Esophagus squamous epithelium (tissue), 5 donors: ENCODE data around the gene MCUB. TPM values are rescaled to one million over a fixed set of nuclear protein-coding genes. Genes with fewer than 3 reads are reported as not detected.

Experiments
- DNase-seq: peaks from one replicate; lab custom pipeline; 2025; lab: John Stamatoyannopoulos, UW
- H3K27ac ChIP-seq, 4 donors: fragments of 200-600 bp; sonication (generic); one replicate each; pipeline ENCODE4 v1.5.1; 2016 to 2019; ENCODE audit warnings: mild to moderate bottlenecking in 1 of 4
- H3K27me3 ChIP-seq, 4 donors: fragments of 200-600 bp; sonication (generic); 1 replicate in 3 of 4; 2 replicates in 1 of 4; pipeline versions ENCODE4 v1.5.1 to v1.6.0; 2017 to 2021; ENCODE audit warnings: antibody characterized with exemption in 1 of 4
- H3K36me3 ChIP-seq, 3 donors: fragments of 200-600 bp; sonication (generic); one replicate each; pipeline ENCODE4 v1.5.1; 2016 to 2019
- H3K4me1 ChIP-seq, 3 donors: fragments of 200-600 bp; sonication (generic); one replicate each; pipeline ENCODE4 v1.5.1; 2017 to 2019
- H3K4me3 ChIP-seq, 4 donors: fragments of 200-600 bp; sonication (generic); 1 replicate in 3 of 4; 2 replicates in 1 of 4; pipeline ENCODE4 v1.5.1; 2016 to 2019; ENCODE audit warnings: mild to moderate bottlenecking in 2 of 4, moderate library complexity in 1 of 4
- H3K9me3 ChIP-seq, 3 donors: fragments of 200-600 bp; sonication (generic); one replicate each; pipeline ENCODE4 v1.5.1; 2016 to 2019
- CTCF ChIP-seq, 6 experiments: fragments of 450-650 bp in 4 of 6; fragments of 200-600 bp in 2 of 6; sonication (generic) in 2 of 6; IDR thresholded peaks; one replicate each; pipeline ENCODE4 v1.5.1; 2016 to 2019; ENCODE audit warnings: antibody characterized with exemption in 6 of 6, mild to moderate bottlenecking in 4 of 6, moderate library complexity in 4 of 6
- POLR2A ChIP-seq, 4 donors: fragments of 450-650 bp; IDR thresholded peaks; one replicate each; pipeline ENCODE4 v1.6.1; 2017; ENCODE audit warnings: antibody characterized with exemption in 4 of 4, mild to moderate bottlenecking in 4 of 4, moderate library complexity in 3 of 4
- WGBS, 2 donors: methylation state at CpG; one replicate each; pipeline ENCODE4 v1.1.5; 2018; 5-methylcytosine and 5-hydroxymethylcytosine counted together
- intact Hi-C: fragments of 100-400 bp; cut with DNase I; formaldehyde crosslinking; loops from one replicate; pipeline ENCODE4 v1.15.0; 2022
- total RNA-seq, 4 donors: library from RNA; depleted of rRNA; stranded (reverse); fragments of >200 nt; gene quantifications; one replicate each; pipeline ENCODE4 v1.1.0, GENCODE V29; 2016
- donor health status: DM: yes; HTN: yes; CAD: no.

The MCUB gene
- total RNA-seq, 4 donors from 2014 or later, result 18.7 to 34.5 (median 22.2) TPM

GRCh38 chr4:109615742-109616141 is 55.7 kb downstream of the MCUB start:
- Histone ChIP-seq H3K27me3 (no peaks in the 10 kb centered on the region), H3K4me3 (no peak overlapping the region), H3K27ac (no peak overlapping the region), H3K36me3 (no peaks in the 10 kb centered on the region), H3K4me1 (no peaks in the 10 kb centered on the region), H3K9me3 (no peaks in the 10 kb centered on the region)
- TF ChIP-seq CTCF (IDR thresholded peaks at IDR 0.05) (no peak), POLR2A (IDR thresholded peaks at IDR 0.05) (no peak)
- 86 to 87% methylated on average over 2 of the region's 2 CpGs for WGBS, 2 donors
- no peak for DNase-seq
- intact Hi-C loops, result no loop called here

GRCh38 chr4:109616243-109616642 is 56.2 kb downstream of the MCUB start:
- no peaks in the 10 kb centered on the region for H3K27me3 ChIP-seq
- no peaks in the 10 kb centered on the region for H3K9me3 ChIP-seq
- DNase-seq, result no peak
- intact Hi-C loops, result no loop called here
- H3K4me1 ChIP-seq, result no peaks in the 10 kb centered on the region
- WGBS, 2 donors, result 69 to 96% methylated on average over 1 of the region's 1 CpG
- no peaks in the 10 kb centered on the region for H3K36me3 ChIP-seq
- no peak overlapping the region for H3K4me3 ChIP-seq
- TF ChIP-seq CTCF (IDR thresholded peaks at IDR 0.05) (no peak), POLR2A (IDR thresholded peaks at IDR 0.05) (no peak)
- H3K27ac ChIP-seq, result no peak overlapping the region

GRCh38 chr4:109622626-109623025 is 62.6 kb downstream of the MCUB start:
- Histone ChIP-seq H3K27ac (no peak overlapping the region), H3K4me1 (no peaks in the 10 kb centered on the region), H3K4me3 (no peak overlapping the region), H3K36me3 (no peaks in the 10 kb centered on the region), H3K9me3 (no peaks in the 10 kb centered on the region), H3K27me3 (no peaks in the 10 kb centered on the region)
- no peak for DNase-seq
- WGBS, 2 donors, result 93 to 95% methylated on average over 7 of the region's 7 CpGs
- intact Hi-C loops, result no loop called here
- TF ChIP-seq POLR2A (IDR thresholded peaks at IDR 0.05) (no peak), CTCF (IDR thresholded peaks at IDR 0.05) (no peak)

- Histone ChIP-seq H3K27me3 (no peaks in the 10 kb centered on the region), H3K36me3 (no peaks in the 10 kb centered on the region), H3K4me3 (no peak overlapping the region), H3K9me3 (no peaks in the 10 kb centered on the region), H3K4me1 (no peaks in the 10 kb centered on the region), H3K27ac (no peak overlapping the region)
- TF ChIP-seq POLR2A (IDR thresholded peaks at IDR 0.05), result no peak
- no peak for TF ChIP-seq CTCF (IDR thresholded peaks at IDR 0.05)
- DNase-seq, result no peak
- intact Hi-C loops, result no loop called here
- WGBS, 2 donors, result 70 to 91% methylated on average over 2 of the region's 2 CpGs
These were observed 64.5 kb downstream of the MCUB start for GRCh38 chr4:109624536-109624935.

- Histone ChIP-seq H3K4me3 (no peak overlapping the region), H3K36me3 (no peaks in the 10 kb centered on the region), H3K4me1 (peaks cover 0 to 6% (median 0%) of the 10 kb centered on the region in 3 donors), H3K27me3 (no peaks in the 10 kb centered on the region), H3K9me3 (no peaks in the 10 kb centered on the region), H3K27ac (no peak overlapping the region)
- 94 to 95% methylated on average over 4 of the region's 4 CpGs for WGBS, 2 donors
- TF ChIP-seq CTCF (IDR thresholded peaks at IDR 0.05) (no peak), POLR2A (IDR thresholded peaks at IDR 0.05) (no peak)
- intact Hi-C loops, result no loop called here
- DNase-seq, result no peak
These were observed 67.3 kb downstream of the MCUB start for GRCh38 chr4:109627361-109627760.
